Measurements from ENCODE around the gene AHCYL1. TPM values are rescaled to one million over a fixed set of nuclear protein-coding genes. Genes with fewer than 3 reads are reported as not detected.

Gene AHCYL1
- total RNA-seq, 2 donors from 2014 or later: 47.5 to 51.5 TPM

DNA sequence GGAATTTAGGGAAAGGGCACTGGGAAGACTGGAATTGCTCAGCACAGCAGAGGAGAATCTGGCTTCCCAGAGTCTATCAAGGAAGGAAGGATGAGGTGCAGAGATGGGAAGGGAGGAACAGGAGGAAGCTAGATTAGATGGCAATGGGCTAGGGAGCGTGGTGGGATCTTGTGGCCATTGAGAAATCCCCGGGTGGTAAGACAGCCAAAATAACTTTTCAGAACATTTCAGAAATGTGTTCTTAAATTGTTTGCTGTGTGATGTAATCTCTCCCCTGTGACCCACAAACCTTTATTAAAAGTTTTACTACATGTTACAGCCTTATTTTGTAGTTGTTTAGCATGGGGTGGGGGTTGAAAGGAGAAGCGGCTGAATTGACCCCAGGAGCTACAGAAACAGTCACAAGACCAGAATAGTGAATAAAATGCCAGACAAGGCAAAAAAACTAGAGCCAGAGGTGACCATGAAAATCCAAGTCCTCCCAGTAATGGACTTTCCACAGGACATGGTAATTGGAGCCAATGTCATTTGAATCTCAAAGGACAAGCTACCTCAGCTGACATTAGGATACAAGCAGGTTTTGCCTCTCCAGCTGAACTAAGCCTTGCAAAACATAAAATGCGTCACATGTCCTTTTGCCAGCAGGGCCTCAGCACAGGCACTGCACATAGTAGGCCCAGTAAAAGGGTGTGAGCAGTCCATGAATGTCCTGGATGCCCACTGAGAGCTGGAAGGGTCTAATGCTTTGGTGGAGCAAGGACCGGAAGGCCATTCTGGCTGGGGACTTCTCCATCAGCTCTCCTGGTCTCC lies 980 bp upstream of the AHCYL1 start:
- DNase-seq (ENCODE audit: low spot score): no peak
- H3K9me3 ChIP-seq: no peaks in the 10 kb centered on the region
- no peaks in the 10 kb centered on the region for H3K27me3 ChIP-seq (replicated peaks; ENCODE audit: insufficient read depth)
- H3K27ac ChIP-seq: no peak overlapping the region
- H3K4me3 ChIP-seq: no peak overlapping the region
- 55% methylated on average over 5 of the region's 5 CpGs for WGBS
- no peak for TF ChIP-seq POLR2A (IDR thresholded peaks at IDR 0.05)
- TF ChIP-seq, protein P1, sequence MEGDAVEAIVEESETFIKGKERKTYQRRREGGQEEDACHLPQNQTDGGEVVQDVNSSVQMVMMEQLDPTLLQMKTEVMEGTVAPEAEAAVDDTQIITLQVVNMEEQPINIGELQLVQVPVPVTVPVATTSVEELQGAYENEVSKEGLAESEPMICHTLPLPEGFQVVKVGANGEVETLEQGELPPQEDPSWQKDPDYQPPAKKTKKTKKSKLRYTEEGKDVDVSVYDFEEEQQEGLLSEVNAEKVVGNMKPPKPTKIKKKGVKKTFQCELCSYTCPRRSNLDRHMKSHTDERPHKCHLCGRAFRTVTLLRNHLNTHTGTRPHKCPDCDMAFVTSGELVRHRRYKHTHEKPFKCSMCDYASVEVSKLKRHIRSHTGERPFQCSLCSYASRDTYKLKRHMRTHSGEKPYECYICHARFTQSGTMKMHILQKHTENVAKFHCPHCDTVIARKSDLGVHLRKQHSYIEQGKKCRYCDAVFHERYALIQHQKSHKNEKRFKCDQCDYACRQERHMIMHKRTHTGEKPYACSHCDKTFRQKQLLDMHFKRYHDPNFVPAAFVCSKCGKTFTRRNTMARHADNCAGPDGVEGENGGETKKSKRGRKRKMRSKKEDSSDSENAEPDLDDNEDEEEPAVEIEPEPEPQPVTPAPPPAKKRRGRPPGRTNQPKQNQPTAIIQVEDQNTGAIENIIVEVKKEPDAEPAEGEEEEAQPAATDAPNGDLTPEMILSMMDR (IDR thresholded peaks at IDR 0.05): no peak
- no peak for TF ChIP-seq POLR2AphosphoS5 (IDR thresholded peaks at IDR 0.05)
- H3K36me3 ChIP-seq: no peaks in the 10 kb centered on the region
- intact Hi-C loops (cut with DNase I): loop anchor here (1.0 to 5.0 kb wide), 6 partner anchors 56 to 437 kb away; partner anchors contain the start of gene CSF1
- H3K4me1 ChIP-seq (replicated peaks): peaks cover 4% of the 10 kb centered on the region

GRCh38 chr1:109984190-109984455 lies 442 bp upstream of the AHCYL1 start:
- no peak overlapping the region for H3K4me3 ChIP-seq
- peaks cover 4% of the 10 kb centered on the region for H3K4me1 ChIP-seq (replicated peaks)
- no peak for DNase-seq (ENCODE audit: low spot score)
- H3K27ac ChIP-seq: no peak overlapping the region
- H3K36me3 ChIP-seq: no peaks in the 10 kb centered on the region
- H3K27me3 ChIP-seq (replicated peaks; ENCODE audit: insufficient read depth): no peaks in the 10 kb centered on the region
- intact Hi-C loops (cut with DNase I): loop anchor here (1.0 to 5.0 kb wide), 6 partner anchors 57 to 437 kb away; partner anchors contain the start of gene CSF1
- no peak for TF ChIP-seq POLR2A (IDR thresholded peaks at IDR 0.05)
- TF ChIP-seq, protein P1 (IDR thresholded peaks at IDR 0.05): no peak
- no peak for TF ChIP-seq POLR2AphosphoS5 (IDR thresholded peaks at IDR 0.05)
- 13% methylated on average over 7 of the region's 7 CpGs for WGBS
- H3K9me3 ChIP-seq: no peaks in the 10 kb centered on the region

- H3K27me3 ChIP-seq (replicated peaks; ENCODE audit: insufficient read depth): no peaks in the 10 kb centered on the region
- no peaks in the 10 kb centered on the region for H3K36me3 ChIP-seq
- no peak for DNase-seq (ENCODE audit: low spot score)
- no peaks in the 10 kb centered on the region for H3K9me3 ChIP-seq
- no peak for TF ChIP-seq POLR2A (IDR thresholded peaks at IDR 0.05)
- peak; percentile 2 for TF ChIP-seq POLR2AphosphoS5 (IDR thresholded peaks at IDR 0.05)
- 6% methylated on average over 21 of the region's 22 CpGs for WGBS
- peak overlapping the region; percentile 97 to 98 for H3K27ac ChIP-seq
- H3K4me3 ChIP-seq: peak overlapping the region; percentile 62 to 86
- peaks cover 4% of the 10 kb centered on the region for H3K4me1 ChIP-seq (replicated peaks)
- intact Hi-C loops (cut with DNase I): loop anchor here (2.0 kb wide), 1 partner anchor 439 kb away; no protein-coding TSS in a partner anchor
Observed at GRCh38 chr1:109985247-109986053, 885 bp downstream of the AHCYL1 start.

DNA sequence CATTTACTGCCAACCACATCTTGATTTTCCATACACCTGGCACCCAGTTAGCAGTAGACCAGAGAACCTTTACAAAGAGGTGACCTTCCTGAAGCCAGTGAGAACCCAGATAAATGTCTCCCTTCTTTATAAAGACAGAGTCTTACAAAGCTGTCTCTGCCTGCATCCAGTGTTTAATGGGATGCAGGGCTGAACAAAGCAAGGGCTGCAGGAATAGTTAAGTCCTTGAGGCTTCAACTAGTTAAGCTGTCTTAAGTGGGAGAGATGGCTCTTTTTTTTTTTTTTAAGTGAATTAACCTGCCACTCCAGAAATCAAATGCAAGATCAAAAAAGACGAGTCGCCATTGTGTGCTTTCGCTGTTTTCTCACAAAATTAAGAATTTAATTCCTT lies 1.5 kb downstream of the AHCYL1 start:
- no peak for TF ChIP-seq POLR2A (IDR thresholded peaks at IDR 0.05)
- TF ChIP-seq POLR2AphosphoS5 (IDR thresholded peaks at IDR 0.05): no peak
- TF ChIP-seq, protein P1 (IDR thresholded peaks at IDR 0.05): no peak
- H3K4me1 ChIP-seq (replicated peaks): peaks cover 4% of the 10 kb centered on the region
- 77% methylated on average over 3 of the region's 3 CpGs for WGBS
- intact Hi-C loops (cut with DNase I): no loop called here
- no peaks in the 10 kb centered on the region for H3K9me3 ChIP-seq
- no peak for DNase-seq (ENCODE audit: low spot score)
- H3K27ac ChIP-seq: no peak overlapping the region
- H3K4me3 ChIP-seq: peak overlapping the region; percentile 62 to 86
- H3K27me3 ChIP-seq (replicated peaks; ENCODE audit: insufficient read depth): no peaks in the 10 kb centered on the region
- no peaks in the 10 kb centered on the region for H3K36me3 ChIP-seq

GRCh38 chr1:109988349-109988914 lies 3.9 kb downstream of the AHCYL1 start:
- Histone ChIP-seq H3K4me3 (no peak overlapping the region), H3K4me1 (replicated peaks) (peaks cover 4% of the 10 kb centered on the region), H3K9me3 (no peaks in the 10 kb centered on the region), H3K27ac (no peak overlapping the region), H3K36me3 (no peaks in the 10 kb centered on the region), H3K27me3 (replicated peaks; ENCODE audit: insufficient read depth) (no peaks in the 10 kb centered on the region)
- intact Hi-C loops (cut with DNase I): no loop called here
- DNase-seq (ENCODE audit: low spot score): no peak
- WGBS: 92% methylated on average over 3 of the region's 3 CpGs
- TF ChIP-seq POLR2A (IDR thresholded peaks at IDR 0.05): no peak
- no peak for TF ChIP-seq POLR2AphosphoS5 (IDR thresholded peaks at IDR 0.05)
- TF ChIP-seq, protein P1 (IDR thresholded peaks at IDR 0.05): no peak
